DMS153 treated with DMSO at 0.1 percent for 48 hours (cell line): ENCODE data around the gene E2F2.
"Not testable (repeated sequence)": the region's sequence is repeated elsewhere in the genome, so short reads cannot be mapped to it uniquely, and the experiment has no call there.

Source experiments
- DNase-seq: peaks from one replicate; lab custom pipeline; 2025; ENCODE audit not compliant: unreplicated experiment; lab: John Stamatoyannopoulos, UW

E2F2 gene

DNA sequence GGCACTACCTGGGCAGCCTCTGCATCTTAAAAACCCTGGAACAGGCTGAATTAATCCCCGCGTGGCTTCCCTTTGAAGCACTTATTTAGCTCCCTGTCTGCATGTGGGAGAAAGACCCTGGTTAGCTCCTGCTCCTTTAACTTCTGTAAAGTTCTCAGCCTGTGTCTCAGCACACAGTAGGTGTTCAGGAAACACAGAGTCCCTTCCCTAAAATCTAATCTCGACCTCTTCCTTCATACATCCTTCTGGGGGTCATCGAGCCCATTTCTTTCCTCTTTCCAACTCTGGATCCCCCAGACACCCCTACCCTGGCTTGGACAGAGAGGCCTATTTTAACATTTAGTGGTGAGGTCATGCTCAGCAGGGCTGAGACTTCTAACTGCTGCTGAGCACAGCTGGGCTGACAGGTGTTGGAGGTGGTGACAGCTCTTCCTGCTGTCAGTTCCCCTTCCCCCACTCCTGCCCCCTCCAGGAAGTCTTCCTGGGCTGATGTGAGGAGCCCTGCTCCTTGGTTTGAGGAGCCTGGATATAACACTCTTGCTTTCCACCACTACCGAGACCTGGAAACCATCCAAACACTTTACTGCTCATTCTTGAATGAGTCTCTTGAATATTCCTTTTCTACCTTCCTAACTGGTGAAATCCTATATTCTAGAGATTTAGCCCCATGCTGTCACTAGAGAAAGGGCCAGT lies 5.3 kb downstream of the E2F2 start:
- no peak for DNase-seq

DNA sequence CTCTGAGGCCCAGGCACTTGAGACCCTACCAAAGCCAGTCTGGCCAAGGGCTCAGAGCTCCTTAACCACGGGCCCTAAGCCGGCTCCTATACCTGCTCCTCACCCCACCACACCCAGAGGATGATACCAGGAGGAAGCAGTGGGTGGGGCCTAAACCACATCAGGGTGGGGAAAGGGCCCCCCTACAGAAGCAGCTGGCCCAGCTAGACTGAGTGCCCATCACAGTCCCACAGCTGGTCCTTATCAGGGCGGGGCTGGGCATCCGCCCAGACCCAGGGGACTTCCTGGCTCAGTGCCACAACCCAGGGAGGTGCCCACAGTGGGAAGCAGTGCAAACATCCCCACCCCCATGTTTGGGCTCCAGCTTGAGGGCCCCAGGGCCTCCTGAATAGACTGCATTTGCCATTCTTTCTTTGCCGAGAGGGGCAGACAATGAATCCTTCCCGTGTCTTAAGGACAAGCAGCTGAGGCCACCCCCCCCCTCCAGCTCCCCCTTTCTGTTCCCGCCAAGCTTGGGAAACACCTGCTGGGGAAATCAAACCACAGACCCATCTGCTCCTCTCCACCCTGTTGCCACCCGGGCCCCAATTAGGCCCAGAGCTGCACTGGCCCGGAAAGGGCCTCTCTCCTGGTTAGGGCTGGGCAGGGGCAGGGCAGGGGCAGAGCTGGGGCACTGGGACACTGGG lies 6.2 kb downstream of the E2F2 start:
- peak; percentile 82 for DNase-seq

DNA sequence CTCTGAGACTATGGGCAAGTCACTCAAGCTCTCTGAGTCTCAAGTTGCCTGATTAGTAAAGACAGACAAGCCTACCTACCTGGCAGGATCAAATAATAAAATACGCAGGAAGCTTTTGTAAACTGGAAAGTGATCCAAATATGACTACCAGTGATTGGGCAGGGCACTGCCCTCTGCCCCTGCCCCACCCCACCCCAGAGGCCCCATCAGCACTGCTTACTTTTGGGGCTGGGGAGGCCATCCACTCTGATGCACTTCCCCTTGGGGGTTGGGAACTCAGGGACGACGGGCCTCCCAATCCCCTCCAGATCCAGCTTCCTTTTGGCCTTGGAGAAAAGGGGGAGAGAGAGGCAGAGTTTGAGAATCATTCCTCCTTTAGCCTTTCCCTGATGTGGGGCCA lies 6.9 kb downstream of the E2F2 start:
- no peak for DNase-seq

DNA sequence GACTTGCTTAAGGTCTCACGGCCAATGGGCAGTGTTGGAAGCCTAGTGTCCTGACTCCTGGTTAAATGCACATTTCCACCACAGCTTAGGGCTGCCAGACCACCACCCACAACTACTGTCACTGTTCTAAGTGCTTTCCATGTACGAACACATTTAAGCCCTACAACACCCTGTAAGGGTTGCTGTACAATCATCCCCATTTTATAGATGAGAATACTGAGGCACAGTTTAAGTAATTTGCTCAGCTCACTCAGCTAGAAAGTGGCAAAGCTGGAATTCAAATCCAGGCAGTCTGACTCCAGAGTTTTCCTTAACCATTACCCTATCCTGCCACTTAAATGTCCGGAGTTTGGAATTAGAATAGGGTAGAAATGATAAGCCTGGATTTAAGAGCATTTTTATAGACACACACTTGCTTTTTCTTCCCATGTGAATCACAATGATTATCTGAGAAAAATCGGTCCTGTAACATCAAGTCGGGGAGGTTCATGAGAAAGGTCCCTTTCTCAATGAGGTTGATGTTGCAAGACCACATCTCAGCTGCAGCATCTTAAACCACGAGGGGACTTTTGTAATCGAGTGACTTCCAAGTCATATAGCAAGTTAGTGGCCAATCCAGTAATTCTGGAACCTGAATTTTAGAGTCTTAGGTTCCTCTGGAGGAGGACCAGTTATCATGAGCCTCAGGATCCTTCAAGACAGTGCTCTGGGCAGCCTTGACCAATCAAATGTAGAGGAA lies 8.6 kb downstream of the E2F2 start:
- no peak for DNase-seq

DNA sequence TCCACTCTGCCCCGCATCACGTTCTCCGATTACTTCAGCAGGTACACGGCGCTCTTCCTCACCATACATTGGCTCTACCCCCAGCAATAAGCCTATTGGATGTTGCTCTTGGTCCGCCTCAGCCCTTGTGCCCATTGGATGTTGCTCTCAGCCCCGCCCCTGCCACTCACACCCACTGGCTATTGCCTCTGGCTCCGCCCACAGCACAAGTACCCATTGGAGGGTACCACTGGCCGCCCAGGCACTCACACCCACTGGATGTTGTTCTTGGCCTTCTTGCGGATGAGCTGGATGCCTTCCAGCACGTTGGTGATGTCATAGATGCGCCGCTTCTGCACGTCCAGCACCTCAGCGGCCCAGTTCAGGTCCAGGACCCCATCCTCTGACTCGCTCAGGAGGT lies 9.4 kb downstream of the E2F2 start:
- no peak for DNase-seq

DNA sequence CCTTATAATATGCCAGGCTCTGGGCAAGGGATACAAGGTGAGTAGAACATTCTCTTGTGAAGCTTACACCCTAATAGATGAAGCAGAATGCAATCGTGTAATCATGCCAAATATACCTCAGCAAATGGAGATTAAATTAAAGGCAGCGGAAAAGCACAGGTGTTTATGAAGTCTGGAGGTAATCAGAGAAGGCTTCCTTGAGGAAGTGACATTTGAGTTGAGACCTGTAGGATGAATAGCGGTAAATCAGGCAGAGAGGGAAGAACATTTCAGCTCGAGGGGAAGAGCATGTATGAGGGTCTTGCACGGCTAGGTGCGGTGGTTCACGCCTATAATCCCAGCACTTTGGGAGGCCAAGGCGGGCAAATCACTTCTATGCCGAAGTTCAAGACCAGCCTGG lies 13.5 kb downstream of the E2F2 start:
- DNase-seq = no peak

DNA sequence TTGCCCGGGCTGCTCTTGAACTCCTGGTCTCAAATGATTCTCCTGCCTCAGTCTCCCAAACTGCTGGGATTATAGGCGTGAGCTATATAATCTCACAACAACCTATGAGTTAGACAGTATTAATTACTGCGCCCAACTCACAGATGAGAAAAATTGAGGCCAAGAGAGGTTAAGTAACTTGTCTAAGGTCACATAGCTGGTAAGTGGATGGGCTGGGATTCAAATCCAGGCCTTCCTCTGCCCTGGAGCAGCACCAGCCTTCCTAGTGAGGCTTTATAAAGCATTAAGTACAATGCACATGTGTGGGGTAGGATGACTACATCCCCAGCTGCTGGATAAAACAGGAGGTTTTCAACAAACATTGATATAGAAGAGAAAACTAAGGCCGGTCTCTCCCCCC lies 15.1 kb downstream of the E2F2 start:
- no peak for DNase-seq

DNA sequence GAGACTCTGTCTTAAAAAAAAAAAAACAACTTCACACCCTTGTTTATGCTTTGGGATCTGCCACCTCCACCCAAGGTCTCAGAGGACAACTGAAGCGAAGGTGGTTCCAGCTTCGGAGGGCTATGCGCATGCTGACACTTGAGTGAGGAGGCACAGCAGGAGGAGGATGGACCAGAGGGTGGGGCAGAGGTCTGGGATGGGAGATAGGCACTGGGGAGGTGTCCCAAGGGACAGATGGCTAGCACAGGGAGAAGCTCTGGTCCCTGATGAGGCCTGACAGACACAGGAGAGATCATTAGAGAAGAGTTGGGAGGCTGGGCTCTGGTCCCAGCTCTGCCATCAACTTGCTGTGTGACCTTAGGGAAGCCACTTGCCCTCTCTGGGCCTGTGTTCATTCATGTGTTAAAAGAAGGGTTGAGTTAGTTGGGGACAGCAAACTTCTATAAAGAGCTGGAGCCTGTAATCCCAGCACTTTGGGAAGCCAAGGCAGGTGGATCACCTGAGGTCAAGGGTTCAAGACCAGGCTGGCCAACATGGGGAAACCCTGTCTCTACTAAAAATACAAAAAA lies 16.8 kb downstream of the E2F2 start:
- no peak for DNase-seq

DNA sequence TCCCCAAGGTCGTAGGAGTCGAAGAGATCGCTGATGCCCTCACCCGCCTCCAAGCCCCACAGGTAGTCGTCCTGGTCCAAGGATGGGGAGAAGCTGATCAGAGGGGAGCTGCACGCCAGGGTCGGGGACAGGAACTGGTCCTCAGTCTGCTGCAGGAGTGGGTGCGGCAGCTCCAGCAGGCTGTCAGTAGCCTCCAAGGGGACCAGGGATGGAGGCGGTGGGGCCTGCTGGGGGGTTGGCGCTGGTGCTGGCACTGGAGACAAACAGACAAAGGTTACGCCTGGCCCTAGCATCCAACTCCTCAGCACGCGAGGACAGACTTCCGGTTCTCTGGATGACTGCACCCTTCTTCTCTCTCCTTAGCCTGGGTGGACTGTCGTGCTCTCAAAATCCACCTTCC lies 21.1 kb downstream of the E2F2 start:
- DNase-seq = no peak

DNA sequence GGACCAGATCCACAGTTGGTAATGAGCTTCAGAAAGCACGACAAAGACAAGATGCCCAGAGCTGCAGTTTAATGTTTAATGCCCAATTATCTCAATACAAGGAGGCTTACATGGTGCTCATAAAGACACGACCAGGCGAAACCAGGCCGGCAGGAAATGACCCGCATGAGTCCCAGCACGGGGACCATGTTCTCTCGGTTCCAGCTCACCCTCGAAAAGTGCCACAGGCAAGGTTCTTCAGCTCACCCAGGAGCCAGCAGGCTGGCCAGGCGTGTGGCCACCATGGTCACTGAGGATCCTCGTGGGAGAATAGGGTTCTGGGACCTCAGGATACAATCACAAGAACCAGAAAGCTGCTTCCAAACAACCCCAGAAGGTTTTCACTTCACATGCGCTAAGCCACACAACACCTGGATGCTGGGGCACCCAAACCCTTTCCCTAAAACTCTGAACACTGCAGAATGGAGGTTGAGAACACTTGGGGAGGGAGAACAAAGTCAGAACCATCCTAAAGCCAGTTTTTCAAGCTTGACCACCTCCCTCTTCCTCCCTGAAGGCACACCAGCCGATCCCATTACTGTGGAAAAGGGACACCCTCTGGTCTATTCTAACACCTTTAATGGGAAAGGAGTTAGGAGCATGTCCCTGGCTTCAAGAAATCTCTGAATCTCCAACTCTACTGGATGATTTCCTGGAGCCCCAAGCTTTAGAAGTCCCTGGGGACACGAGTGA lies 24.5 kb downstream of the E2F2 start:
- no peak for DNase-seq

DNA sequence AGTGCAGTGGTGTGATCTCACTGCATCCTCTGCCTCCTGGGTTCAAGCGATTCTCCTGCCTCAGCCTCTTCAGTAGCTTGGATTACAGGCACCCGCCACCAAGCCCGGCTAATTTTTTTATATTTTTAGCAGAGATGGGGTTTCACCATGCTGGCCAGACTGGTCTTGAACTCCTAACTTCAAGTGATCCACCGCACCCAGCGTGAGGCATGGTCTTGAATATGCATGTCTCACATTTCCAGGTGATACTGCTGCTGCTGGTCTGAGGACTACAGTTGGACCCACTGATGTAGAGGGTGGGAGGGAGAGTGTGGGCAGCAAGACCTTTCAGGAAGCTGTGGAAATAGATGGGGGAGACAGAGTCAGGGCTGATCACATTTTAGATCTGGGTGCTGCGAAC lies 25.2 kb downstream of the E2F2 start:
- no peak for DNase-seq

DNA sequence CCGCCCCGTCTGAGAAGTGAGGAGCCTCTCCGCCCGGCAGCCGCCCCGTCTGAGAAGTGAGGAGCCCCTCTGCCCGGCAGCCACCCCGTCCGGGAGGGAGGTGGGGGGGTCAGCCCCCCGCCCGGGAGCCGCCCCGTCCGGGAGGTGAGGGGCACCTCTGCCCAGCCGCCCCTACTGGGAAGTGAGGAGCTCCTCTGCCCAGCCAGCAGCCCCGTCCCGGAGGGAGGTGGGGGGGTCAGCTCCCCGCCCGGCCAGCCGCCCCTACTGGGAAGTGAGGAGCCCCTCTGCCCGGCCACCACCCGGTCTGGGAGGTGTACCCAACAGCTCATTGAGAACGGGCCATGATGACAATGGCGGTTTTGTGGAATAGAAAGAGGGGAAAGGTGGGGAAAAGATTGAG lies 26.9 kb downstream of the E2F2 start:
- DNase-seq = not testable (repeated sequence)

DNA sequence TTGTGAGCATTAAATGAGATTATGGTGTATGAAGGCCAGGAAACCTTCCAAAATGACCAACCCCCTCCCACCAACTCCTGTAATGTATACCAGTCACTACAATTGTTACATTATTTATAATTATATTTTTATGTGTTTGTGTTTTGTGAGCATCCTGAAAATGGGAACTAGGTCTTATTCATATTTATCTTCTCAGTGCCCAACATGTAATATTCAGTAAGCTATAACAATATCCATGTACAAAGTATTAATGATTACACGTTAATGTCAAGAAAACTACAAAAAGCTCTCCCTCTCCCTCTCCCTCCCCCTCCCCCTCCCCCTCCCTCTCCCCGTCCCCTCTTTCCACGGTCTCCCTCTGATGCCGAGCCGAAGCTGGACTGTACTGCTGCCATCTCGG lies 28.1 kb downstream of the E2F2 start:
- DNase-seq = no peak

DNA sequence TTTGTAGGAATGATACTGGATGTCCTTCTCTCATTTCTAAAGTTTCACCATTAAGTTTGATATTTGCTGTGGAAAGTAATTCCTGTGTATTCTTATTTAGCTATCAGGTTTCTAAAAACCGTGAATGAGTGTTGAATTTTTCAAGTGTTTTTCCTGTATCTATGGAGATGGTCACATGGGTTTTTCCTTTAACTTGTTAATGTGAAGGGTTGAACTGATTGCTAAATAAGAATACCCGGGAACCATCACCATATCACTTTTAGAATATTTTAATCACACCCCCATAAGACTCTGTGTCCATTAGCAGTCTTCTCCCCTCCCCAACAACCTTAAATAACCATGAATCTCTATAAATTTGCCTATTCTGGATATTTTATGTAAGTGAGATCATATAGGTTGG lies 30.6 kb downstream of the E2F2 start:
- DNase-seq = no peak

DNA sequence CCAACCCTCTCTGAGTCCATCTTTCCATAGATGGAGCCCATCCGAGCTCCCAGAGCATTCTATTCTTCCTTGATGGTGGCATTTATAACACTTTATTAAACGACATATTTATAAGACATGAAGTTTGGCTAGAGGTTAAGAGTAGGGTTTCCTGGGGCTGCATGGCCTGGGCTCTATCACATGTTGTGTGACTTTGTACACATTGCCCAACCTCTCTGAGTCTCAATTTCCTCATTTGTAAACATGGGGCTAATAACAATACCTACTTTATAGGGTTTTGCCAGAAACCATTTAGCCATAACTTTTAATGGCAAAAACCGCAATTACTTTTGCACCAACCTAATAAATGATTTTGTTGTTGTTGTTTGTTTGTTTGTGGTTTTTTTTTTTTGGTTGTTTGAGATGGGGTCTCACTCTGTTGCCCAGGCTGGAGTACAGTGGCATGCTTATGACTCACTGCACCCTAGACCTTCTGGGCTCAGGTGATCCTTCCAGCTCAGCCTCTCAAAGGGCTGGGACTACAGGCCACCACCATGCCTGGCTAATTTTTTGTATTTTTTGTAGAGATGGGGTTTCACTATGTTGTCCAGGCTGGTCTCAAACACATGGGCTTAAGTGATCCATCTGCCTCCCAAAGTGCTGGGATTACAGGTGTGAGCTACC lies 33.1 kb downstream of the E2F2 start:
- DNase-seq = no peak

DNA sequence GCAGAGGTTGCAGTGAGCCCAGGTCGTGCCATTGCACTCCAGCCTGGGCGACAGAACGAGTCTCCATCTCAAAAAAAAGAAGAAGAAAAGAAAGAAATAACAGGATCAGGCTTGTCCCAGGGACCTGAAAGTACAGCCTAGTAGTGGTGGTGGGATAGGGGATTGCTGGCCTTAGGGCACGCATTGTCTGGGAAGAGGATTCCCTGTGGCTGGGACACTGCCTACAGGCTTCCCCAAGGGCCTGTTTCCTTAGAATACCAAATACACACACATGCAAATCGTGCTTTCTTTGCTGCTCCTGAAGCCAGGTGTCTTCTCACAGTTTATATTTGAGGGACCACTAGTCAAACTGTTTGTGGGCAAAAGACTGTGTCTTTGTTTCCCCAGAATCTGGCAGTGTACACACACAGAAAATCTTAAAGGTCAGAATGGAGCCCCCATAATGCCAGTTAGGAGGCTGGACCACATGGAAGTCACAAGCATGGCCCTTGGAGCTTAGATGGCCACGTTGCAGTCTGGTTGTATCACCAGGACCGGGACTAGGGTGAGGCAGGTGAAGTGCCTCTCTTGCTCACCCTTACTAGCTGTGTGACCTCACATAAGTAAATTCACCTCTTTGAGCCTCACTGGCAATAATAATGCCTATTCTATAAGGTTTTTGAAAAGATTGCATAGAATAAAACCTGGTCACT lies 34.4 kb downstream of the E2F2 start:
- no peak for DNase-seq

DNA sequence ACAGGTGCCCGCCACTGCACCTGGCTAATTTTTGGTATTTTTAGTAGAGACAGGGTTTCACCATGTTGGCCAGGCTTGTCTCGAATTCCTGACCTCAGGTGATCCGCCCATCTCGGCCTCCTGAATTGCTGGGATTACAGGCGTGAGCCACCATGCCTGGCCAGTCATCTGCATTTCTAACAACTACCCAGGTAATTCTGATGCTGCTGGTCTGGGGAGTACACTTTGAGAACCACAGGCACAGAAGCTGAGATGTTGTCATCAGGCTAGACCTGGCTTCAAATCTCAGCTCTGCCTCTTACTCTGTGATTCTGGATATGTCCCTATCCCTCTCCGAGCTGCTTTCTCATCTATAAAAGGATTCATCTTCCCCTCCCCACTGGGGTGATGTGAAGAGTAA lies 36.2 kb downstream of the E2F2 start:
- DNase-seq = not testable (repeated sequence)

DNA sequence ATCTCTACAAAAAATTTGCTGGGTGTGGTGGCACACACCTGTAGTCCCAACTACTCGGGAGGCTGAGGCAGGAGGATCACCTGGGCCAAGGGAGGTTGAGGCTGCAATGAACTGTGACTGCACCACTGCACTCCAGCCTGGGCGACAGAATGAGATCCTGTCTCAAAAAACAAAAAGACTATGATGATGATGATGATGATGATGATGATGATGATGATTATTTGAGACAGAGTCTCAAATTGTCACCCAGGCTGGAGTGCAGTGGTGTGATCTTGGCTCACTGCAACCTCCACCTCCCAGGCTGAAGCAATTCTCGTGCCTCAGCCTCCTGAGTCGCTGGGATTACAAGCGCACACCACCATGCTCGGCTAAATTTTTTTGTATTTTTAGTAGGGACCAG lies 38.3 kb downstream of the E2F2 start:
- not testable (repeated sequence) for DNase-seq

DNA sequence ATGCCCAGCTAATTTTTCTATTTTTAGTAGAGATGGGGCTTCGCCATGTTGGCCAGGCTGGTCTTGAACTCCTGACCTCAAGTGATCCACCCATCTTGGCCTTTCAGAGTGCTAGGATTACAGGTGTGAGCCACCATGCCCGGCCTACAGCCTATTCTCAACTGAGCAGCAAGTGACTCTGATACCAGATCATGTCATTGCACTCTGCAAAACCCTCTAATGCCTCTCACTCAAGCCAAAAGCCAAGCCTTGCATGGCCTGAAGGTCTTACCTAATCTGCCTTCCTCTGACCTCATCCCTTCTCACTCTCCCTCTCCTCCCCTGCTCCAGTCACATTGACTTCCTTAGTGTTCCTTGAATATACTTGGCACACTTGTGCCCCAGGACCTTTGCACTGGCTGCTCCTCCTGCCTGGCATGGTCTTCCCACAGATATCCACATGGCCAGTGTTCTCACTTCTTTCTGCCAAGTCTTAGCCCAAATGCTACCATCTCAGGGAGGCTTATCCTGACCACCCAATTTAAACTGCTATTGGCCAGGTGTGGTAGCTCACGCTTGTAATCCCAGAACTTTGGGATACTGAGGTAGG lies 38.8 kb downstream of the E2F2 start:
- DNase-seq = no peak

DNA sequence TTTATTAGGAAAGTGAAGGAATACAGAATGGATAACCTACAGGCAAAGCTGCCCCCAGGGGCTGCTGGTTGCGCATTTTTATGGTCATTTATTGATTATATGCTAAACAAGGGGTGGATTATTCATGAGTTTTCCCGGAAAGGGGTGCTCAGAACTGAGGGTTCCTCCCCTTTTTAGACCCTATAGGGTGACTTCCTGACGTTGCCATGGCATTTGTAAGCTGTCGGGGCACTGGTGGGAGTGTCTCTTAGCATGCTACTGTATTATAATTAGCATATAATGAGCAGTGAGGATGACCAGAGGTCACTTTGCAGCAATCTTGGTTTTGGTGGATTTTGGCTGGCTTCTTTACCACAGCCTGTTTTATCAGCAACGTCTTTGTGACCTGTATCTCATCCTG lies 41.2 kb downstream of the E2F2 start:
- DNase-seq = no peak
